IPS-11a (cell line): ENCODE data around the gene SEC11A.
"Not testable (repeated sequence)": the region's sequence is repeated elsewhere in the genome, so short reads cannot be mapped to it uniquely, and the experiment has no call there.

Experiments used
- H3K4me3 ChIP-seq: one replicate; pipeline ENCODE4 v1.5.1; 2013; ENCODE audit warnings: low read depth, low read length, control low read depth

SEC11A gene

GRCh38 chr15:84740691-84741090, 24.8 kb upstream of the SEC11A start:
- no peak overlapping the region for H3K4me3 ChIP-seq

GRCh38 chr15:84737005-84737404, 21.1 kb upstream of the SEC11A start:
- no peak overlapping the region for H3K4me3 ChIP-seq

GRCh38 chr15:84736375-84736774, 20.4 kb upstream of the SEC11A start:
- no peak overlapping the region for H3K4me3 ChIP-seq

GRCh38 chr15:84735480-84736061, 19.6 kb upstream of the SEC11A start:
- not testable (repeated sequence) for H3K4me3 ChIP-seq

GRCh38 chr15:84734794-84735479, 19.0 kb upstream of the SEC11A start:
- no peak overlapping the region for H3K4me3 ChIP-seq

GRCh38 chr15:84731774-84732173, 15.8 kb upstream of the SEC11A start:
- no peak overlapping the region for H3K4me3 ChIP-seq

- no peak overlapping the region for H3K4me3 ChIP-seq
Observed at GRCh38 chr15:84727429-84727828, 11.5 kb upstream of the SEC11A start.

GRCh38 chr15:84725001-84725491, 9.1 kb upstream of the SEC11A start:
- no peak overlapping the region for H3K4me3 ChIP-seq

GRCh38 chr15:84722628-84723027, 6.7 kb upstream of the SEC11A start:
- H3K4me3 ChIP-seq: no peak overlapping the region

- H3K4me3 ChIP-seq: no peak overlapping the region
Observed at GRCh38 chr15:84721371-84721770, 5.4 kb upstream of the SEC11A start.

GRCh38 chr15:84715441-84716035, 401 bp downstream of the SEC11A start:
- H3K4me3 ChIP-seq: peak overlapping the region; percentile 90

- H3K4me3 ChIP-seq: peak overlapping the region; percentile 90
Observed at GRCh38 chr15:84714821-84715220, 1.1 kb downstream of the SEC11A start.

GRCh38 chr15:84714372-84714771, 1.6 kb downstream of the SEC11A start:
- no peak overlapping the region for H3K4me3 ChIP-seq

- no peak overlapping the region for H3K4me3 ChIP-seq
Observed at GRCh38 chr15:84703808-84704207, 12.1 kb downstream of the SEC11A start.

- H3K4me3 ChIP-seq: no peak overlapping the region
Observed at GRCh38 chr15:84702961-84703482, 12.9 kb downstream of the SEC11A start.

- no peak overlapping the region for H3K4me3 ChIP-seq
Observed at GRCh38 chr15:84699538-84700191, 16.3 kb downstream of the SEC11A start.

GRCh38 chr15:84697236-84697990, 18.5 kb downstream of the SEC11A start:
- no peak overlapping the region for H3K4me3 ChIP-seq

- no peak overlapping the region for H3K4me3 ChIP-seq
Observed at GRCh38 chr15:84696757-84697156, 19.2 kb downstream of the SEC11A start.

- H3K4me3 ChIP-seq: no peak overlapping the region
Observed at GRCh38 chr15:84690342-84690741, 25.6 kb downstream of the SEC11A start.

- no peak overlapping the region for H3K4me3 ChIP-seq
Observed at GRCh38 chr15:84689858-84690257, 26.1 kb downstream of the SEC11A start.

GRCh38 chr15:84686446-84686845, 29.5 kb downstream of the SEC11A start:
- not testable (repeated sequence) for H3K4me3 ChIP-seq
